ENCODE results near the gene PPP2R5C. TPM values are rescaled to one million over a fixed set of nuclear protein-coding genes. Genes with fewer than 3 reads are reported as not detected.

The PPP2R5C gene
- total and polyA plus RNA-seq, 7 donors = 18.2 to 76.6 (median 57.1) TPM

DNA sequence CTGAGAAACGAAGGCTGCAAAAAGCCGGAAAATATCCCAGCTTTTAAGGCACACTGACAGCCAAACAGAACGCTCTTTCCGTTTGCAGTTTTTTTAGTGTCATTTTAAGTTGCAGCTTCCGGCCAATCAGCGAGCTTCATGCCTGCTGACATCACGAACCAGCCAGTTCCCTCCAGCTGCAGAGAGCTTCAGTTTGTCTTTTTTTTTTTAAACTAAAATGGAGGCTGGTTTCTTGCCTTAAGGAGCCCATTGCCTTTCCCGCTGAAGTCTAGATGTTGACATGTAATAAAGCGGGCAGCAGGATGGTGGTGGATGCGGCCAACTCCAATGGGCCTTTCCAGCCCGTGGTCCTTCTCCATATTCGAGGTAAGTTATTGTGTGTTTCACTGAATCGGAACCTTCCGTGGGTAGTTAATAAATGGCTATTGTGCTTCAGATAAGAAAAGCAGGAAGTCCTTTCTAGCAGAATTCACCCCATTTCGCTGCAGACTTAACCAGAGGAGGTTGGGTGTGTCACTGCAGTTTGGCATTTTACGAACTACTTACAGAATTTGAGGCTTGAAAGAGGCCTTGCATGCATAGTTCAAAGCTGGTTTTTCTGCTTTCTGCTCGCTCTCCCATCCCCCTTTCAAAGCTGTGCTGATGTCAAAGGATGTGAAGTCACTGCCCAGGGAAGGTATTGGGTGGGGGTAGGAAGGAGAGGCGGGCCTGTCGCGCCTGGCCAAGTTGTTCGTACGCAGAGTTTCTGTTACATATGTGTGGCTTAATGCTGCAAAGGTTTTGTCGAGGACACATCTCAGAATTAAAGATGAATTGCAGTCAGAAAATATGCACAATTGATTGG is 48.4 kb downstream of the PPP2R5C start:
- Histone ChIP-seq H3K27ac (peak overlapping the region; percentile 98), H3K4me3 (peak overlapping the region; percentile 82), H3K4me1 (peaks cover 49% of the 10 kb centered on the region), H3K36me3 (ENCODE audit: insufficient read depth in 1 of 2, low read depth in 1 of 2) (no peaks in the 10 kb centered on the region), H3K27me3 (ENCODE audit: insufficient read depth in 3 of 3, low read length in 2 of 3) (no peaks in the 10 kb centered on the region), H3K9me3 (no peaks in the 10 kb centered on the region)
- intact Hi-C loops (cut with DNase I) = loop anchor here (5.0 kb wide), 1 partner anchor 48 kb away; the partner anchor contains the start of gene PPP2R5C (in 2 of the 2)
- peak; percentile 93 to 97 (median 95) for ATAC-seq
- 0% methylated on average over 23 of the region's 23 CpGs for WGBS, 3 donors
- DNase-seq = peak; percentile 77 to 88
- no peak for TF ChIP-seq CTCF (IDR thresholded peaks at IDR 0.05)

GRCh38 chr14:101810897-101811621 is 49.5 kb downstream of the PPP2R5C start:
- 66 to 75% (median 73%) methylated on average over 5 of the region's 5 CpGs for WGBS, 3 donors
- TF ChIP-seq CTCF (IDR thresholded peaks at IDR 0.05) = no peak
- Histone ChIP-seq H3K9me3 (no peaks in the 10 kb centered on the region), H3K4me1 (peaks cover 53% of the 10 kb centered on the region), H3K36me3 (ENCODE audit: insufficient read depth in 1 of 2, low read depth in 1 of 2) (no peaks in the 10 kb centered on the region), H3K27me3 (ENCODE audit: insufficient read depth in 3 of 3, low read length in 2 of 3) (no peaks in the 10 kb centered on the region), H3K27ac (peak overlapping the region; percentile 98), H3K4me3 (peak overlapping the region; percentile 82)
- ATAC-seq (peak in 1 of 4 donors; percentile 34), DNase-seq (no peak)
- intact Hi-C loops (cut with DNase I) = loop anchor here (5.0 kb wide), 1 partner anchor 49 kb away; the partner anchor contains the start of gene PPP2R5C (in 2 of the 2)

DNA sequence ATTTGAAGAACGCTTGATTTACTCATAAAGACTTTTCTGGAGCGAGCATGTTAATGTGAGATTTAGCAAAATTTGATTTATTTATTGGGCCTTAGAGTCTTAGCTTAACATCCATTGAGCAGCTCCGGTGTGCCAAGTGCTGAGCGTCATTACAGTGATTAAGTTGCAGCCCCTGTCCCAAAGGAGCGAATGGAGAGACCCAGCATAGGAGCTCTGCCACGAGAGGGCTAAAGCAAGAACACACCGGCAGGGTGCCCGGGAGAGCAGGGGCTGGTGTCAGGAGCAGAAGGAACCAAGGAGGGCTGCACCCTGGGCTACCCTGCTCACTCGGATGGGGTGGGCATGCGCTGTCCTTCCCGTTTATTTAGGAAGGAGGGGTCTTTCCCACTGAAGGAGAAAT is 50.6 kb downstream of the PPP2R5C start:
- Histone ChIP-seq H3K27me3 (ENCODE audit: insufficient read depth in 3 of 3, low read length in 2 of 3) (no peaks in the 10 kb centered on the region), H3K36me3 (ENCODE audit: insufficient read depth in 1 of 2, low read depth in 1 of 2) (no peaks in the 10 kb centered on the region), H3K4me1 (peaks cover 54% of the 10 kb centered on the region), H3K4me3 (peak overlapping the region; percentile 82), H3K27ac (peak overlapping the region; percentile 98), H3K9me3 (no peaks in the 10 kb centered on the region)
- ATAC-seq (no peak), DNase-seq (no peak)
- TF ChIP-seq CTCF (IDR thresholded peaks at IDR 0.05) = no peak
- intact Hi-C loops (cut with DNase I) = loop anchor here (5.0 kb wide), 1 partner anchor 50 kb away; the partner anchor contains the start of gene PPP2R5C (in 2 of the 2)
- WGBS, 3 donors = 51 to 73% (median 60%) methylated on average over 11 of the region's 11 CpGs

DNA sequence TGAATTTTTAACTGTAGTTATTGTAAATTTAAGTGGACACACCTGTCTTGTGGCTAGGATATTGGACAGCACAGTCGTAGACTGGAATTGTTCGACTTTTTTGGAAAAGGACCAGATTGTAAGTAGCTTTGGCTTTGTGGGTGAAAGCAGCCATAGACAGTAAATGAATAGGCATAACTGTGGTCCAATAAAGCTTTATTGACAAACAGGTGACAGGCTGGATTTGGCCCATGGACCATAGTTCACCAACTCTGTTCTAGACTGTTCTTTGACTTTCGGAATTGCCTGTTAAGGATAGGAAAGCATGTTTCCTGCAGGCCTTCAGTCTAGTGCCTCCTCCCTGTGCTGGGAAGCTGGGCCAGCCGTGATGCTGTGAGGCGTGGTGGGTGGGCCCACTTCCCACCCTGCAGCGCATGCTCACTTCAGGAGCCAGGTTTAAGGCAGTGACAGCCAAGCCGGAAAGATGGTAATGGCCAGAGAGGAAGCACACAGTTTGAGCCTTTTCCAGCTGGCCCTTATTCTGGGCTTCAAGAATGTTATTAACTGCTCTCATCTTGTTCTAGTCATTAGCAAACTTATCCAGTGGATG is 51.8 kb downstream of the PPP2R5C start:
- WGBS, 3 donors = 42 to 54% (median 49%) methylated on average over 7 of the region's 7 CpGs
- TF ChIP-seq CTCF (IDR thresholded peaks at IDR 0.05) = no peak
- H3K36me3 ChIP-seq (ENCODE audit: insufficient read depth in 1 of 2, low read depth in 1 of 2) = no peaks in the 10 kb centered on the region
- intact Hi-C loops (cut with DNase I) = loop anchor here (5.0 kb wide), 1 partner anchor 51 kb away; the partner anchor contains the start of gene PPP2R5C (in 2 of the 2)
- H3K27me3 ChIP-seq (ENCODE audit: insufficient read depth in 3 of 3, low read length in 2 of 3) = no peaks in the 10 kb centered on the region
- DNase-seq (peak; percentile 53 to 65), ATAC-seq (no peak)
- H3K4me3 ChIP-seq = no peak overlapping the region
- peaks cover 56% of the 10 kb centered on the region for H3K4me1 ChIP-seq
- no peaks in the 10 kb centered on the region for H3K9me3 ChIP-seq
- H3K27ac ChIP-seq = peak overlapping the region; percentile 98

Measured in psoas muscle (tissue), 8 donors.